B cell (primary cell): Measurements from ENCODE around the gene COQ10A. TPM values are rescaled to one million over a fixed set of nuclear protein-coding genes. Genes with fewer than 3 reads are reported as not detected.

Experiments used
- ATAC-seq: fragments of 200-7000 bp; cut with Tn5 transposase; one replicate; pipeline ENCODE4 v1.10.0; 2021; ENCODE audit warnings: low read depth, mild to moderate bottlenecking, moderate number of reproducible peaks, moderate library complexity
- CTCF ChIA-PET: fragments of 350-600 bp; sonication (Branson Sonifier 250); formaldehyde crosslinking; loops from one replicate; lab custom pipeline; 2021; ENCODE audit warnings: antibody characterized with exemption, inconsistent platforms; lab: Charles Lee
- POLR2A ChIA-PET: fragments of 350-600 bp; sonication (Branson Sonifier 250); formaldehyde crosslinking; loops from one replicate; lab custom pipeline; 2021; ENCODE audit warnings: antibody characterized with exemption; lab: Charles Lee
- DNase-seq: peaks from one replicate; pipeline ENCODE4 v3.0.0; 2013
- H2AFZ ChIP-seq: 2 replicates; pipeline ENCODE4 v1.6.1; 2012; ENCODE audit warnings: mild to moderate bottlenecking, low read depth, low read length; ENCODE audit not compliant: insufficient read depth, poor library complexity, severe bottlenecking
- H3K27ac ChIP-seq, 2 donors: 1 replicate in 1 of 2; 2 replicates in 1 of 2; pipeline ENCODE4 v1.5.1; 2012 to 2013; ENCODE audit warnings: low read length in 2 of 2, mild to moderate bottlenecking in 2 of 2, moderate library complexity in 1 of 2
- H3K27me3 ChIP-seq, 4 experiments: fragments of 200-600 bp in 1 of 4; sonication (generic) in 1 of 4; replicated peaks in 1 of 4; 1 replicate in 2 of 4; 2 replicates in 2 of 4; pipeline versions ENCODE4 v1.6.1 to v1.7.0; 2013 to 2016; ENCODE audit warnings: low read length in 3 of 4, mild to moderate bottlenecking in 2 of 4, mixed read lengths in 1 of 4, moderate library complexity in 1 of 4; ENCODE audit not compliant: insufficient read depth in 4 of 4, control insufficient read depth in 3 of 4; ENCODE audit errors: control extremely low read depth in 1 of 4
- H3K36me3 ChIP-seq, 2 experiments: replicated peaks in 1 of 2; 1 replicate in 1 of 2; 2 replicates in 1 of 2; pipeline versions ENCODE4 v1.6.1 to v1.7.1; 2013; ENCODE audit warnings: low read length in 1 of 2; ENCODE audit not compliant: insufficient read depth in 2 of 2, control insufficient read depth in 1 of 2; ENCODE audit errors: control extremely low read depth in 1 of 2, extremely low read depth in 1 of 2
- H3K4me1 ChIP-seq, 2 donors: fragments of 200-600 bp in 1 of 2; sonication (generic) in 1 of 2; 1 replicate in 1 of 2; 2 replicates in 1 of 2; pipeline versions ENCODE4 v1.5.1 to v1.6.1; 2013 to 2017; ENCODE audit warnings: low read length in 2 of 2; ENCODE audit not compliant: control insufficient read depth in 2 of 2, insufficient read depth in 2 of 2
- H3K4me2 ChIP-seq: replicated peaks from 2 replicates; pipeline ENCODE3; 2012; ENCODE audit warnings: mild to moderate bottlenecking, low read depth, low read length; ENCODE audit not compliant: poor library complexity, severe bottlenecking
- H3K4me3 ChIP-seq, 5 experiments: fragments of 200-600 bp in 1 of 5; sonication (generic) in 1 of 5; 1 replicate in 3 of 5; 2 replicates in 2 of 5; pipeline versions ENCODE4 v1.5.1 to v1.7.0; 2011 to 2016; ENCODE audit warnings: low read length in 4 of 5, mild to moderate bottlenecking in 4 of 5, low read depth in 2 of 5, control low read depth in 1 of 5, moderate library complexity in 1 of 5; ENCODE audit not compliant: insufficient read depth in 1 of 5; ENCODE audit errors: control extremely low read depth in 1 of 5, extremely low read depth in 1 of 5
- H3K79me2 ChIP-seq: fragments of 200-600 bp; sonication (generic); one replicate; pipeline ENCODE4 v1.6.0; 2016; ENCODE audit warnings: low read length; ENCODE audit not compliant: control insufficient read depth, insufficient read depth
- H3K9ac ChIP-seq: fragments of 200-600 bp; sonication (generic); 2 replicates; pipeline ENCODE4 v1.6.1; 2017; ENCODE audit warnings: mild to moderate bottlenecking, low read length, moderate library complexity
- H3K9me3 ChIP-seq, 3 donors: one replicate each; pipeline versions ENCODE4 v1.6.1 to v1.7.1; 2013; ENCODE audit warnings: low read length in 2 of 3; ENCODE audit not compliant: control insufficient read depth in 2 of 3, insufficient read depth in 1 of 3; ENCODE audit errors: control extremely low read depth in 1 of 3
- H4K20me1 ChIP-seq: 2 replicates; pipeline ENCODE4 v1.6.0; 2012; ENCODE audit warnings: mild to moderate bottlenecking, low read length; ENCODE audit not compliant: insufficient read depth, control insufficient read depth, poor library complexity, severe bottlenecking
- H3K27ac Mint-ChIP-seq: one replicate; pipeline ENCODE4 v1.8.0; 2021; ENCODE audit warnings: mixed read lengths
- H3K27me3 Mint-ChIP-seq: one replicate; pipeline ENCODE4 v1.8.0; 2021; ENCODE audit warnings: mixed read lengths
- H3K4me1 Mint-ChIP-seq: one replicate; pipeline ENCODE4 v1.8.0; 2021; ENCODE audit warnings: mixed read lengths
- H3K4me3 Mint-ChIP-seq: one replicate; pipeline ENCODE4 v1.8.0; 2021; ENCODE audit warnings: mixed read lengths
- H3K9me3 Mint-ChIP-seq: one replicate; pipeline ENCODE4 v1.8.0; 2022; ENCODE audit warnings: mixed read lengths; ENCODE audit not compliant: insufficient read depth
- CTCF ChIP-seq: fragments of 200-600 bp; IDR thresholded peaks from one replicate; pipeline ENCODE4 v1.8.0; 2022; ENCODE audit warnings: antibody characterized with exemption, mild to moderate bottlenecking
- EZH2 ChIP-seq: IDR thresholded peaks from 2 replicates; pipeline ENCODE4 v1.6.1; 2012; ENCODE audit warnings: borderline replicate concordance, low read depth, mild to moderate bottlenecking, moderate library complexity, low read length; ENCODE audit not compliant: insufficient read depth, poor library complexity, severe bottlenecking
- WGBS: methylation state at CpG from one replicate; pipeline ENCODE4 v1.1.5; 2013; ENCODE audit warnings: missing lambda C conversion rate; ENCODE audit not compliant: insufficient coverage; 5-methylcytosine and 5-hydroxymethylcytosine counted together
- intact Hi-C: fragments of 100-400 bp; cut with micrococcal nuclease; formaldehyde crosslinking; loops from one replicate; pipeline ENCODE4 v1.10.0; 2022
- polyA plus RNA-seq: library from polyadenylated mRNA; depleted of rRNA; stranded (reverse); fragments of >200 nt; gene quantifications from 2 replicates; pipeline ENCODE4 v1.2.3, GENCODE V29; 2012
- total RNA-seq, 2 donors: library from RNA; stranded (reverse); fragments of 120-200 nt in 1 of 2; gene quantifications; 1 replicate in 1 of 2; 2 replicates in 1 of 2; pipeline versions ENCODE4 v1.2.3 to v1.2.4, GENCODE V29; 2013 to 2022

COQ10A gene
- total and polyA plus RNA-seq, 2 donors (not counting 1 experiment from before 2014, with no cell fraction given): 73.5 to 73.6 TPM

GRCh38 chr12:56221232-56221756 lies 45.4 kb upstream of the COQ10A start:
- Histone ChIP-seq H3K4me3 (peak overlapping the region; percentile 56 to 100 (median 99)), H3K27me3 (no peaks in the 10 kb centered on the region), H3K4me1 (peaks cover 26 to 48% of the 10 kb centered on the region in 2 donors), H3K27ac (peak overlapping the region; percentile 73 to 99), H2AFZ (peak overlapping the region; percentile 83), H3K4me2 (peak overlapping the region; percentile 98), H3K79me2 (peaks cover 62% of the 10 kb centered on the region), H3K36me3 (peaks cover 1 to 4% of the 10 kb centered on the region in 2 experiments), H4K20me1 (peaks cover 28% of the 10 kb centered on the region), H3K9me3 (no peaks in the 10 kb centered on the region), H3K9ac (peak overlapping the region; percentile 99)
- WGBS: under 1% methylated on average over 19 of the region's 21 CpGs
- no peak for DNase-seq
- POLR2A ChIA-PET: interaction anchor here (0.5 to 4.1 kb wide), 25 partner anchors 14 to 1302 kb away, joined by 3 to 65 read pairs (median 4); partner anchors contain the start of genes ANKRD52, COQ10A, ESYT1 and IL23A
- no peaks in the 10 kb centered on the region for H3K9me3 Mint-ChIP-seq
- ATAC-seq: peak; percentile 15
- CTCF ChIA-PET: interaction anchor here (0.6 to 4.6 kb wide), 22 partner anchors 10 to 482 kb away, joined by 3 to 126 read pairs (median 6); partner anchors contain the start of genes ANKRD52, COQ10A, ESYT1 and MYL6
- peaks cover 55% of the 10 kb centered on the region for H3K4me1 Mint-ChIP-seq
- intact Hi-C loops: loop anchor here (1.0 to 2.0 kb wide), 4 partner anchors 13 to 483 kb away; partner anchors contain the start of gene MYL6
- peak overlapping the region; percentile 100 for H3K27ac Mint-ChIP-seq
- peak overlapping the region; percentile 100 for H3K4me3 Mint-ChIP-seq
- TF ChIP-seq EZH2 (no peak), CTCF (no peak)
- no peaks in the 10 kb centered on the region for H3K27me3 Mint-ChIP-seq
